ENCODE results near the gene ZNF599. TPM values are rescaled to one million over a fixed set of nuclear protein-coding genes. Genes with fewer than 3 reads are reported as not detected.

The ZNF599 gene
- total RNA-seq = 16.9 TPM

GRCh38 chr19:34772697-34773554, at the start of gene ZNF599:
Gene ZNF599 (minus strand): TSS chr19:34773215. CDS start chr19:34772841, 374 bp downstream.

GRCh38 chr19:34733746-34734536, 39.1 kb downstream of the ZNF599 start, which contains the start of gene ZNF181:
Gene ZNF181 (plus strand): TSS chr19:34734243. CDS start chr19:34735038, 795 bp downstream.

Other genes starting within 250 kb of the ZNF599 start
- gene SCGB2B2, start 96.1 kb downstream of the ZNF599 start, total RNA-seq = not detected
- gene ZNF302, start 95.5 kb downstream of the ZNF599 start, total RNA-seq = 85.5 TPM
- gene ZNF181, start 39.0 kb downstream of the ZNF599 start, total RNA-seq = 59.5 TPM
- 16.2 TPM for gene ZNF30, start 153.7 kb upstream of the ZNF599 start, total RNA-seq
- 23.0 TPM for gene ZNF792, start 191.0 kb upstream of the ZNF599 start, total RNA-seq
- gene GRAMD1A, start 227.1 kb upstream of the ZNF599 start, total RNA-seq = 58.8 TPM

All from camera-type eye (tissue), 1 donor.